GM21576 (cell line): Measurements from ENCODE around the gene EVC.

Experiments used
- ATAC-seq: cut with Tn5 transposase; IDR thresholded peaks from one replicate; pipeline ENCODE4 v1.9.1; 2021; ENCODE audit warnings: mild to moderate bottlenecking, moderate library complexity; ENCODE audit not compliant: unreplicated experiment

Gene EVC

DNA sequence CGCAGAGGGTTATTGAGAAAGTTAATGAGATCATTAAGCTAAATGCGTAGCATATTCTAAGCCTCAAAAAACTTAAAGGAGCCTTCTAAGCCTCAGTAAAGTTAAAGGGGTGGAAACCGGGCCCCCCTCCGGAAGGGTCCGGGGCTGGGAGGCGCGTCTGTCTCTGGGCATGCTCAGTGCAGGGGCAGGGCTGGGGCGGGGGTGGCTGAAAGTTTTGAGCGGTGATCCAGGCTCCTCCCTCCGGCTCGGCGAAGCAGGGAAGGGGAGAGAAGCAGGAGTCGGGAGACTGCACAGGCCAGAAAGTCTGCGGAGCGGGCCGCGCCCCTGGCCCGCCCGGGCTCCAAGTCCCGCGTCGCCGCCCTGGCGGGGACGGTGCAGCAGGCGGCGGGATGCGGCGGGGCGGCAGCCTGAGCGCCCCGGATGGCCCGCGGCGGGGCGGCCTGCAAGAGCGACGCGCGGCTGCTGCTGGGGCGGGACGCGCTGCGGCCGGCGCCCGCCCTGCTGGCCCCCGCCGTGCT is at the start of gene EVC:
TSS of gene EVC (plus strand) at position 241 of the 518 bp plus-strand sequence. CDS start at position 421, 180 bp downstream.
- no peak for ATAC-seq

- no peak for ATAC-seq
Measured at GRCh38 chr4:5661237-5661636, 49.8 kb upstream of the EVC start.

DNA sequence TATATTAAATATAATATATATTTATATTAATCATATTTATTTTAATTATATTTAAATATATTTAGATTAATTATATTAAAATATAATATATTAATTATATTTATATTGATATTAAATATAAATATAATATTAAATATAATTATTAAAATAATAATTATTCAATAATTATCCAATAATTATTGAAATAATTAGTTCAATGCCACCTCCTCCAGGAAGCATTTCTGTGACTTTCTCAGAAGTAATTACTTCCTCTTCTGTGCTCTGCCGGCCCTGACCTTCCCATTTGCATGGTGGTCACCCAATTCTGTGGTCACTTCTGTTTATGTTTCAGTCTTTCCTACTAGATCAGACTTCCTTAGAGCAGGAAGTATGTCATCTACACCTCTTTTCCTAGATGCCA is 48.4 kb upstream of the EVC start:
- ATAC-seq = no peak

GRCh38 chr4:5664778-5665177 is 46.2 kb upstream of the EVC start:
- no peak for ATAC-seq

DNA sequence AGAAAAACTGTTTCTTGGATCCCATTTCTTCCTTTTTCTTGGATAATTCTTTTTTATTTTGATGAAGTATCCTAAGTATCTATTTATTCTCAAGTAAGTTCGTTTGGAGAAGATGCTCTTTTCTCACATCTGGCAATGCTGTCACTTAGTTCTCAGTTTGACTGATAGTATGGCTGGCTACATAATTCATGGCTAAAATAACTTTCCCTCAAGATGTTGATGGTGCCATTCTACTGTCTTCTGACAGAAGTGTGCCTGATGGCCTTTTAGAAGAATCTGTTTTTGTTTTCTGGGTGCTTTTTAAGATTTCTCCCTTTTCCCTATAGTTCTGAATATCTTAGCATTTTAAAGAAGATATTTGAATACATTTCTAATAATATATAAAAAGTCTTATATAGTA is 44.3 kb upstream of the EVC start:
- no peak for ATAC-seq

DNA sequence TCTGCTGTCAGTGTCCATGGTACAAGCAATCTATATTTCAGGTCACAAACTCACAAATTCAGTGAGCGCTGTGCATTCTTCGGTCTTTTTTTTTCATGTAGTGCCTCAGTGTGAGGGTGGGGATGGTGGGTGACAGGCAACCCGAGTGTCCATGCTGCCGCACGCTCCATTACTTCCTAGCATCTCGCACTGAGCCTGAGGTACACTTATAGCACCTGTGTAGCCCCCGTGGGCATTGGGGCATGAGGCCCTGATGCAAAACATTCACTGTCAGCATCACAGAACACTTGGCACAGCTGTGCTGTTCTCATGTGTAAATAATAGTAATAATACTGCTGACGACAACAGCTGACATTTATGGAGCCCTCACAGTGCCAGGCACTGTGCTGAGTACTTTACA is 34.2 kb upstream of the EVC start:
- ATAC-seq = no peak

DNA sequence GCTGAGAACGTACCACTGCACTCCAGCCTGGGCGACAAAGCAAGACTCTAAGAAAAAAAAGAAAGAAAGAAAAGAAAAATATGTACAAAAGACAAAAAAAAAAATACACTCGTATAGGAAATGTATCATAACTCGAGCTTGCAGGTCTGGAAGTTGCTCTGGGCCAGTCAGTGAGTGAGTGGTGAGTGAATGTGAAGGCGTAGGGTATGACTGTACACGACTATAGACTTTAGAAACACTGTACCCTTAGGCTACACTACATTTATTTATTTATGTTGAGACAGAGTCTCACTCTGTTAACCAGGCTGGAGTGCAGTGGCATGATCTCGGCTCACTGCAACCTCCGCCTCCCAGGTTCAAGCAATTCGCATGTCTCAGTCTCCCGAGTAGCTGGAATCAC is 32.0 kb upstream of the EVC start:
- no peak for ATAC-seq

DNA sequence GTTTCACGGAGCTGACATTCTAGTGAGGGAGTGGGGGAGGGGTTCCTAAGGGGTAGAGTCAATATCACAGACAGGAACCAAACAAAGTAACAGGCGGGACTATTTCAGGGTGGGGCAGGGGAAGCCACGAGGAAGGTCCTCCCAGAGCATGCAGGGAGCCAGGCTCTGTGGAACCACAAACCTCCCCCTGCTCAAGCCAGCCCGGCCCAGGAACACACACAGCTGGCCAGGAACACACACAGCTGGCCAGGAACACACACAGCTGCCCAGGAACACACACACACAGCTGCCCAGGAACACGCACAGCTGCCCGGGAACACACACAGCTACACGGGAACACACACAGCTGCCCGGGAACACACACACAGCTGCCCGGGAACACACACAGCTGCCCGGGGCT is 27.4 kb upstream of the EVC start:
- ATAC-seq = no peak

- no peak for ATAC-seq
Measured at GRCh38 chr4:5685296-5685695, 25.7 kb upstream of the EVC start.

DNA sequence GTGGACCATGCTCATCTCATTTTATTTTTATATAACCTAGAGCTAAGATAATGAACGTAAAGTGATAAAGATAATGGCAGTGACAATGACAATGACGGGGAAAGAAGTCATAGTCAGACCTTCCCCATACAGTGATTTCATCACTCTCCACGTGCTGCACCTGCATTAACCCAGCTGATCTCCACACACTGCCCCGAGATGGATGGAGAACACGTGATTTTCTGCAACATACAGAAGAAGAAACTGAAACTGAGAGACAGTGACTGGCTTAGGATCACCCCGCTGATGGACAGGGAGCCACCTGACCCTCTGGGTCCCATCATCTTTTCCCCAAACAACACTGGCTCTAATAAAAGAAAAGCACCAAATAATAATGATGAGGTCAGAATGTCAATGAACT is 24.7 kb upstream of the EVC start:
- ATAC-seq = no peak

- ATAC-seq = no peak
Measured at GRCh38 chr4:5689065-5689464, 21.9 kb upstream of the EVC start.

DNA sequence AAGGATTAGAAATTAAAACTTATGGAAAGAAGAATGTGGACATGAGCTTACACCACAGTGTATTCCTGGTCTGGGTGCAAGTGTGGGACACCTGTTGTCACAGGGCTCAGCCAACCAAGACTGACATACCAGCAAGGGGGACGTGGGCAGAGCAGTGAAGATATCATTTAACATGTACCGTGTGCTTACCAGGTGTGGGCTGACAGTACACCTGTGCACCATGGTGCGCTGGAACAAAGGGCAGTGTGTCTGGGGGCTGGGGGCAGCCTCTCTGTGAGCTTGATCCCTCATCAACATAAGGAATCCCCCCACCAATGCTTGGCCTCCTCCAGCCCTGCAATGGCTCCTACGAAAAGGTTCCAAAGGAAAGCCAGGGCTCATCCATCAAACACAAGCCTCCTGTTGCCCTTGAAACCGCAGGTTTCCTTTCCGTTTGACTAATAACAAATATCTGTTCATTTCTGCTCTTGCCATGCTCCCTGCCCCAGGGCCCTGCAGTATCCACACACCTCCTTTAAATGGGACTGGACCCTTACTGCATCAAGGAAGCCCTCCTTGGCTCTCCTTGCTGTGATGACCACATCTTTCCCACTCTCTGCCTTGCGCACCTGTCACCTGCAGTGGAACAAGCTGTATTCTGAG is 19.4 kb upstream of the EVC start:
- no peak for ATAC-seq

GRCh38 chr4:5693871-5694270 is 17.1 kb upstream of the EVC start:
- no peak for ATAC-seq

DNA sequence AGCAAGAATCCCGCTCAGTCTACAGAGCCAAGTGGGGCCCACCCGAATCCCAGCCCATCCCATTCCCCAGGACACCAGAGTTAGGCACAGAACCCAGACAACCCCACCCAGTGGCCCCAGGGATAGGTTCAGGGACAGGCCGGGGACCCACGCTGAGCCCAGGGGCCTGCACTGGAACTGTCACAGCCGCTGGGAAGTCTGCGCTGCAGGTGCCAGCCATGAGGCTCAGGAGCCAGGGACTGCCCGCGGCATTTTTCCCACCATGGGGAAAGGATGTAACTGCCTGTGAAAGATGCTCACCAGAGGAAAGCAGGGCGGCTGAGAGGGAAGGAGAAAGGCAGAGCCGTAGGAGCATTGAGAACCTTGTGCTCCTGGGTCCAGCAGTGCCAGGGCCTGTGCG is 14.7 kb upstream of the EVC start:
- no peak for ATAC-seq

- ATAC-seq = no peak
Measured at GRCh38 chr4:5700459-5700858, 10.5 kb upstream of the EVC start.

- ATAC-seq = no peak
Measured at GRCh38 chr4:5701971-5702370, 9.0 kb upstream of the EVC start.

DNA sequence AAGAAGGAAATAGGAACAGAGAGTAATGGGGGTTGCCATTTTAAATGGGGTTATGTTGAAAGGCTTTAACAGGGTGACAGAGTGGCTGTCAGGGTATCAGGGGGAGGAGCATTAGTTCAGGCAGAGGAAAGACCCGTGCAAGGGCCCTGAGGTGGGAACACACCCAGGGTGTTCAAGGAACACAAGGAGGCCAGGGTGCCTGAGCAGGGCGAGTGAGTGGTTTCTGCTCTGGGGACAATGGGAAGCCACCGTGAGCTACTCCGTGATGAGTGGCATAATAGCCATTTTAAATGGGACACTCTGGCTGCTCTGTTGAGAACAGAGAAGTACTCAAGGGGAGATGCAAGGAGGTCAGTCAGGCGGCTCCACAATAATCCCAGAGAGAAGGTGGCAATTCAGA is 7.2 kb upstream of the EVC start:
- no peak for ATAC-seq

DNA sequence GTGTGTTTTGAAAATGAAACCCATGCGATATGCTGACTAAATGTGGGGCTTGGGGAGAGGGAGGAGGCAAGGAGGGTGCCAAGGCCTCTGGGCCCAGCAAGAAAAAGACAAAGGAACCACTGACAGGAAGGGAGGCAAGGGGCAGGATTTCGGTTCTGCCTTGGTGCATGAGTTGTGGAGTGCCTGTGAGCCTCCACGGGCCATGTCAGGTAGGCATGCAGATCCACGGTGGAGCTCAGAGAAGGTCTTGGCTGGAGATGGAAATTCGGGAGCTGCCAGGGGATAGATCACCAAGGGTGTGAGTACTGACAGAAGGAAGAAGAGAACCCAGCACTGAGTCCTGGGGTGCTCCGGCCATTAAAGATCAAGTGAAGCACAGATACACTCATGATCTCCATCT is 6.7 kb upstream of the EVC start:
- no peak for ATAC-seq

DNA sequence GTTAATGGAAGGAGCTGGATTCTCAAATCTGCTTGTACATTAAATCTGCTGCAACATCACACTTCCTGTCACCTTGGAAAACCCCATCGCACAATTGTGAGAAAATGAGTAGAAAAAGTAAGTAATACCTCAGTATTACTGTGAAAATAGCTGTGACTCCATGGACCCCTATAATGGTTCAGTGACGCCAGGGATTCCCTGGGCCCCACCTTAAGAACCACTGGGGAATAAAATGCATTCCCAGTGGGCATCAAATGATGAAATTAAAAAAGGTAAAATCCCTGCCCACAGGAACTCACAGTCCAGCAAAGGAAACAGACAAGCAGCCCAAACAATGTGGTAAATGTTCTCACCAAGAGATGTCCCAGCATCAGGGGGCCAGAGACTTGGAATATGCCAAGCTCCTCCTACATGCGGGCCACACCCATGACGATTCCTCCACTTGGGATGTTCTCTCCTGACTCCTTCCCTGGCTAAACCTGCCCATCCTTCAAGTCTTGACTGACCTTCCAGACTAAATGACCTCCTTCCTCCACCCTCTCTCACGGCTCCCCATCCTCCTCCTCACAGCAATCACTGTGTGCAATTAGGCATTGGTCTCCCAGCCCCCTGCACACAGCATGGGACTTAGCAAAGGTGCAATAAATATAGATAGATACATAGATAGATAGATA is 5.2 kb upstream of the EVC start:
- no peak for ATAC-seq

DNA sequence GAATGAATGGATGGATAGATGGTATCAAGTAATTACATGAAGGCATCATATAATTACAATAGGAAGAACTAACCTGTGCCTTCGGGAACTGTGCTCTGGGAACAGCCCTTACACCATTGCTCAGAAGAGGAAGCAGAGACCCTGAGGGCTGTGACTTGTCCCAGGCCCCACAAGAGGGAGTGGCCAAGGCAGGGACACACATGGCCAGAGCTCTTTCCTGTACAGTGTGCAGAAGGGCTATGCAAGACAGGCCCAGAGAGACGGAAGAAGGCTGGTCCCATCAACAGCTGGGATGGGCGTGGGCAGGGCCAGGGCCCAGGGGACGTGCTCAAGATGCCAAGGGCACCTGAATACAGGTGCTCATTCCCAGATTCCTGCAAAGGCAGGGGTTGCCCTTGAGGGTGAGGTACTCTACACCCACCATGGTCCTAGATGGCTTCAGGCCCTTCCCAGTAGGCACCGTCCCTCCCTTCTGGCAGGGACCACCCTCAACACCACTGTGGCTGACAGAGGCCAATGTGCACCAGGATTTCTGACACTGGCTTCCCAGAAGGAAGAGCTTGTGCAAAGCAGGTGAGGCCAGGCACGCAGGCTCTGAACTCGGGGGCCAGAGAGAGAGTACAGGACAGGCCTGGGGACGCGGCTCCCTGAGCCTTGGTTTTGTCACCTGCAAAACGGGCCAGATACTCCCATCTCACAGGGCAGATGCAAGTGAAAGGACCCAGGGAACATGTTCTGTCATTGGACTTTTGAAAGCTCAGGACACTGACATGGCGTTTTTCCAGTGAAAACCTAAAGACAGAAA is 4.3 kb upstream of the EVC start:
- no peak for ATAC-seq

DNA sequence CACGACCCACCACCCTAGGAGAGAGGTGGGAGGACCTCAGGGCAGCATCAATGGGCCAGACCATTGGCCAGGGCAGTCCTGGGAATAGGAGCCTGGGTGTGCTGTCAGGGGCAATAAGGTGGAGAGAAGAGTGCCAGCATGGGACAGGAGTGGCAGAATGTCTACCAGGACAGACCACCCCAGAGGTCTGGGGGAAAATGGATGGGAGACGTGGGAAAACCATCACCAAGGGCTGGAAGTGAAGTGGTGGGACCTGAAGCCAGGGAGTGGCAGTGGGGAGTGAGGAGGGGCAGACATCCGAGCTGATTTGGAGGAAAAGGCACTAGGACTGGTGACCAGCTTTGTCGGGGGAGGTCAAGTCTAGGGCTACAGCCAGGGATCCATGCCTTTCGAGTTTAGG is 3.6 kb upstream of the EVC start:
- no peak for ATAC-seq
